Fibroblast of lung (primary cell): ENCODE results near the gene TCAIM. TPM values are rescaled to one million over a fixed set of nuclear protein-coding genes. Genes with fewer than 3 reads are reported as not detected.

ENCODE experiments used
- DNase-seq, 2 donors: peaks; one replicate each; pipeline versions ENCODE4 v3.0.0 to v3.0.0-alpha.2; 2010; ENCODE audit warnings: low read depth in 2 of 2
- H2AFZ ChIP-seq: 2 replicates; pipeline ENCODE4 v1.5.1; 2012; ENCODE audit warnings: low read length, control low read depth, inconsistent platforms
- H3K27ac ChIP-seq: 2 replicates; pipeline ENCODE4 v1.5.1; 2011; ENCODE audit warnings: low read length, control low read depth; ENCODE audit not compliant: insufficient read depth
- H3K27me3 ChIP-seq: 2 replicates; pipeline ENCODE4 v1.5.1; 2011; ENCODE audit warnings: mild to moderate bottlenecking, low read length; ENCODE audit not compliant: control insufficient read depth, insufficient read depth
- H3K36me3 ChIP-seq: 2 replicates; pipeline ENCODE4 v1.5.1; 2011; ENCODE audit warnings: low read length; ENCODE audit not compliant: control insufficient read depth, insufficient read depth
- H3K4me1 ChIP-seq: 2 replicates; pipeline ENCODE4 v1.5.1; 2011; ENCODE audit warnings: low read length; ENCODE audit not compliant: control insufficient read depth, insufficient read depth; ENCODE audit errors: extremely low read depth
- H3K4me2 ChIP-seq: 2 replicates; pipeline ENCODE4 v1.5.1; 2011; ENCODE audit warnings: low read length, control low read depth; ENCODE audit not compliant: insufficient read depth; ENCODE audit errors: extremely low read depth
- H3K4me3 ChIP-seq, 4 experiments: fragments of 200-600 bp in 1 of 4; sonication (generic) in 1 of 4; replicated peaks in 1 of 4; 2 replicates each; pipeline ENCODE4 v1.5.1; 2011 to 2016; ENCODE audit warnings: low read length in 4 of 4, low read depth in 3 of 4, mild to moderate bottlenecking in 3 of 4, control low read depth in 2 of 4, inconsistent platforms in 1 of 4, mixed read lengths in 1 of 4; ENCODE audit not compliant: insufficient read depth in 1 of 4; ENCODE audit errors: control extremely low read depth in 1 of 4
- H3K79me2 ChIP-seq: 2 replicates; pipeline ENCODE4 v1.5.1; 2012; ENCODE audit warnings: mild to moderate bottlenecking, low read length, inconsistent platforms; ENCODE audit not compliant: control insufficient read depth, insufficient read depth
- H3K9ac ChIP-seq: 2 replicates; pipeline ENCODE4 v1.5.1; 2011; ENCODE audit warnings: mild to moderate bottlenecking, low read length, control low read depth; ENCODE audit not compliant: insufficient read depth
- H3K9me3 ChIP-seq: 2 replicates; pipeline ENCODE4 v1.5.1; 2012; ENCODE audit warnings: low read depth, low read length; ENCODE audit not compliant: control insufficient read depth, insufficient read depth
- H4K20me1 ChIP-seq: 2 replicates; pipeline ENCODE4 v1.5.1; 2011; ENCODE audit warnings: low read length; ENCODE audit not compliant: control insufficient read depth, insufficient read depth; ENCODE audit errors: extremely low read depth
- CTCF ChIP-seq, 2 donors: IDR thresholded peaks in 1 of 2; conservative IDR thresholded peaks in 1 of 2; 1 replicate in 1 of 2; 2 replicates in 1 of 2; pipeline ENCODE4 v1.5.1; 2011 to 2012; ENCODE audit warnings: low read length in 2 of 2, control low read depth in 1 of 2, inconsistent platforms in 1 of 2, low read depth in 1 of 2, mild to moderate bottlenecking in 1 of 2
- EZH2 ChIP-seq: IDR thresholded peaks from 2 replicates; pipeline ENCODE4 v1.5.1; 2012; ENCODE audit warnings: low read length, control low read depth, mild to moderate bottlenecking; ENCODE audit errors: missing control alignments
- polyA minus RNA-seq: library from RNA; depleted of rRNA, polyadenylated mRNA; stranded (reverse); fragments of >200 nt; gene quantifications from 2 replicates; pipeline ENCODE4 v1.2.3, GENCODE V29; 2011; ENCODE audit warnings: low replicate concordance
- polyA plus RNA-seq, 2 donors: library from polyadenylated mRNA; depleted of rRNA in 1 of 2; stranded (reverse) in 1 of 2; unstranded in 1 of 2; fragments of >200 nt; gene quantifications; 2 replicates each; pipeline ENCODE4 v1.2.1, GENCODE V29; 2011 to 2012; ENCODE audit warnings: missing spikeins in 1 of 2
- total RNA-seq: library from RNA; depleted of rRNA; stranded (reverse); fragments of >200 nt; gene quantifications from 2 replicates; pipeline ENCODE4 v1.2.1, GENCODE V29; 2014

Gene TCAIM
- 29.3 and 46.6 TPM in 2 replicates for total RNA-seq
- 25.9 and 29.8 TPM in 2 replicates for polyA plus RNA-seq
- 20.0 and 22.2 TPM in 2 replicates for polyA plus RNA-seq (2012)
- 1.4 and 2.0 TPM in 2 replicates for polyA minus RNA-seq

GRCh38 chr3:44338010-44338827, at the start of gene TCAIM:
Gene TCAIM (plus strand): TSS chr3:44338766. CDS start chr3:44354783, 16,017 bp downstream.
- peak; percentile 95 to 98 for DNase-seq
- peak within 1 kb of the TSS; percentile 84 for H2AFZ ChIP-seq
- peak within 1 kb of the TSS; percentile 79 for H3K27ac ChIP-seq
- no peak for TF ChIP-seq CTCF (conservative IDR thresholded peaks at IDR 0.05 in 1 of 2, IDR thresholded peaks at IDR 0.05 in 1 of 2; ENCODE audit: low read depth in 1 of 2, low read length in 2 of 2)
- no peak for TF ChIP-seq EZH2
- peak within 1 kb of the TSS; percentile 77 to 97 (median 86) for H3K4me3 ChIP-seq
- no peaks in the 10 kb centered on the region for H3K9me3 ChIP-seq
- peak within 1 kb of the TSS; percentile 29 for H3K4me2 ChIP-seq
- H3K9ac ChIP-seq: peak within 1 kb of the TSS; percentile 76
- H3K79me2 ChIP-seq: peaks cover 17% of the 10 kb centered on the region
- no peaks in the 10 kb centered on the region for H3K27me3 ChIP-seq
- H3K4me1 ChIP-seq: peaks cover 10% of the 10 kb centered on the region
- no peaks in the 10 kb centered on the region for H4K20me1 ChIP-seq
- no peaks in the 10 kb centered on the region for H3K36me3 ChIP-seq

GRCh38 chr3:44289882-44290462, 48.6 kb upstream of the TCAIM start:
- DNase-seq: no peak
- no peak overlapping the region for H3K4me3 ChIP-seq
- TF ChIP-seq EZH2 (no peak), CTCF (conservative IDR thresholded peaks at IDR 0.05 in 1 of 2, IDR thresholded peaks at IDR 0.05 in 1 of 2; ENCODE audit: low read depth in 1 of 2, low read length in 2 of 2) (no peak)

GRCh38 chr3:44292276-44292675, 46.3 kb upstream of the TCAIM start:
- no peaks in the 10 kb centered on the region for H3K9me3 ChIP-seq
- H2AFZ ChIP-seq: no peak overlapping the region
- H3K4me2 ChIP-seq: no peak overlapping the region
- no peak for DNase-seq
- H3K9ac ChIP-seq: no peak overlapping the region
- peaks cover 2% of the 10 kb centered on the region for H3K27me3 ChIP-seq
- H3K27ac ChIP-seq: no peak overlapping the region
- no peaks in the 10 kb centered on the region for H4K20me1 ChIP-seq
- no peaks in the 10 kb centered on the region for H3K4me1 ChIP-seq
- no peak overlapping the region for H3K4me3 ChIP-seq
- H3K36me3 ChIP-seq: no peaks in the 10 kb centered on the region
- no peaks in the 10 kb centered on the region for H3K79me2 ChIP-seq
- TF ChIP-seq EZH2 (no peak), CTCF (conservative IDR thresholded peaks at IDR 0.05 in 1 of 2, IDR thresholded peaks at IDR 0.05 in 1 of 2; ENCODE audit: low read depth in 1 of 2, low read length in 2 of 2) (no peak)

More at GRCh38 chr3:44289882-44290462, 48.6 kb upstream of the TCAIM start:
- Histone ChIP-seq H2AFZ (no peak overlapping the region), H3K27me3 (no peaks in the 10 kb centered on the region), H3K9me3 (no peaks in the 10 kb centered on the region), H3K36me3 (no peaks in the 10 kb centered on the region), H3K27ac (no peak overlapping the region), H4K20me1 (no peaks in the 10 kb centered on the region), H3K4me2 (no peak overlapping the region), H3K4me1 (no peaks in the 10 kb centered on the region), H3K9ac (no peak overlapping the region), H3K79me2 (no peaks in the 10 kb centered on the region)
